Activated CD8-positive, alpha-beta memory T cell treated with anti-CD3 and anti-CD28 coated beads for 4 hours (primary cell): ENCODE data around the gene ACTG2.

Experiments used
- DNase-seq, 2 donors: peaks; one replicate each; pipeline ENCODE4 v3.0.0-alpha.2; 2020; ENCODE audit warnings: low read depth in 2 of 2

Gene ACTG2

DNA sequence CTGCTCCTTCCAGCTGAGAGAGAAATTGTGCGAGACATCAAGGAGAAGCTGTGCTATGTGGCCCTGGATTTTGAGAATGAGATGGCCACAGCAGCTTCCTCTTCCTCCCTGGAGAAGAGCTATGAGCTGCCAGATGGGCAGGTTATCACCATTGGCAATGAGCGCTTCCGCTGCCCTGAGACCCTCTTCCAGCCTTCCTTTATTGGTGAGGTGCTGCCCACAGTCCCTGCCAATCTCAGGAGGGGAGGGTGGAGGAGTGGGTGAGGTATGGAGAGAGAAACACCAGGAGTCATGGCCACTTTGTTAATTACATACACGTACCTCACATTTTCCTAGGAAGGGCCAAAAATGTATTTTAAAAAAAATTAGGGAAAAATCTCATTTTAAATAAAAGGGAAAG lies 21.9 kb downstream of the ACTG2 start:
- no peak for DNase-seq

DNA sequence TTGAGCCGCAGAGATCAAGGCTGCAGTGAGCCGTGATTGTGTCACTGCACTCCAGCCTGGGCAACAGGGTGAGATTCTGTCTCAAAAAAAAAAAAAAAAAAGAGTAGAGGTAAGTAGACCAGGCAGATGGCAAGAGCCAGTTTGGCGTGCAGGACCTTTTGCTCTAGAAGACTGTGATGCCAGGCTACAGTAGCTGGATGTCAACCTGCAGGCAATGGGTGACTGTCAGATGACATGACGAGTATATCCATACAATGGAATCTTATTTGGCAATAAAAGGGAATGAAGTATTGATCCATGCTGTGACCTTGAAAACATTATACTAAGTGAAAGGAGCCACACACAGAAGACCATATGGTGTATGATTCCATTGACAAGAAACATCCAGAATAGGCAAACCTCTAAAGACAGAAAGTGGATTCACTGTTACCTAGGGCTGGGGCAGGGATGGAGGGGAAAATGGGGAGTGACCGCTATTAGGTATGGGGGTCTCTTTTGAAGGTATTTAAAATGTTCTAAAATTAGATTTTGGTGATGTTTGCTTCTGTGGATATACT lies 22.7 kb downstream of the ACTG2 start:
- no peak for DNase-seq

DNA sequence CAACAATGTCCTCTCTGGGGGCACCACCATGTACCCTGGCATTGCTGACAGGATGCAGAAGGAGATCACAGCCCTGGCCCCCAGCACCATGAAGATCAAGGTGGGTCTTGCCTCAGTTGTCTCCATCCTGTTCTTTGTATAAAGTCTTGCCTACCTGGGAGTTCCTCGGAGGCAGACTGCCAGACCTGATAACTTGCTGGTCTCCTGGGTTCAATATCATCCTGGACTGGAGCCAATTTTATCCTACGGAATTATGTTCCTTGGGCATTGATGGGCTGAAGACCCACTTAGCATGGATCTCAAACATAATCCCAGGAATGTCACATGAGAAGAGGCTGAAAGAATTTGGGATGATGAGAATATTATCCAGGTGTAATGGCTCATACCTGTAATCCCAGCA lies 23.9 kb downstream of the ACTG2 start:
- DNase-seq, result no peak

DNA sequence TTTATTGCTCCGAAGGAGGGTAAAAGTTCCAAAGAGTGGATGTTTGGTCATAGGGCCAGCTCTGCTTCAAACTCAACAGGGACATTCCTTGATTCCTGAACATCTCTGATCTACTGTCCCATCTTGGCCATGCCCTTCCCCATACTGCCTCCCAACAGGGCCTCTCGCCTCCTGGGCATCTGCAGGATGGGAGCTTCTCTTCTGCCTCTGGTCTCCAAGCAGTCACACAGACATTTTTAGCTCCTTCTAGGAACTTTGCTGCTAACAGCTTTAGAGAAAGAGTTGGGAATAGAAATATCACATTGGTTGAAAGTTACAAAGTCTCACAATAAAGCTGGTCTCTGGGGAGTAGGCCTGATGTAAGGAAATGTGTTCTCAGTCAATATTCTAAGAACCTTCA lies 24.5 kb downstream of the ACTG2 start:
- DNase-seq, result no peak

DNA sequence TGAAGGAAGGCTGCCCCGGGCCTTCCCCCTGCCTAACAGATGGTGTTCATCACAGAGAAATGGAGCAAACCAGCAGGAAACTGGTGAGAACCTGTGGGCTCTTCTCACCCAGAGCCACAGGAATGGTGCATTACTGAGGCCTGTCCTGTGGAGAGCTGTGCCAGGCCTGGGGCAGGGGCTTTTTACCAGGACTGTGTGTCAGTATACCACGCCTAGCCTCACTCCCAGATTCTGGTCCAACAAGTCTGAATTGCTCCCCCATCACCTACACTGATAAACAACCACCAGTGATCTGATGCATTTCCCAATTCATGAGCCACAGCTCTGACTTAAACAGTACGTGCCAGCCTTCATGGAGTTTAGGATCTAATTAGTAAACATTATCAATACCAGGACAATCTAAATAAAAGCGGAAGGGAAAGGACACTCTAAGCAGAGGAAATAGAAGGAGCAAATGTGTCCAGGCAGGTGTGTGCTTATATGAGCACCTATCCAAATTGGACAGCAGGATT lies 24.9 kb downstream of the ACTG2 start:
- no peak for DNase-seq

DNA sequence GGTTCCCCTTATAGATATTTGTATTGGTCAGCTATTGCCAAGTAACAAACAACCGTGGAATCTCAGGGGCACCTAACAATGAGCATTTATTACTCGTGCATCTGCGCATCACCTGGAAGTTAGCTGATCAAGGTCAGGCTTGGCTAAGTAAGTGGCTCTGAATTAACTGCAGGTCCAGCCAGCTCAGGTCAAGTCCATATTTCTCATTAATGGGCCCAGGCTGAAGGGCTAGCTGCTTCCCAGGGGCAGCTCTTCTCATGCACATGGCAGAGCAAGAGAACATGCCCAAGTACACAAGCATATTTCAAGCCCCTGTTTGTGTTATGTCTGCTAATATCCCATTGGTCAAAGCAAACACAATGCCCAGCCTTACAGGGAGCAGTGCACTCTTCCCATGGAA lies 26.0 kb downstream of the ACTG2 start:
- no peak for DNase-seq

DNA sequence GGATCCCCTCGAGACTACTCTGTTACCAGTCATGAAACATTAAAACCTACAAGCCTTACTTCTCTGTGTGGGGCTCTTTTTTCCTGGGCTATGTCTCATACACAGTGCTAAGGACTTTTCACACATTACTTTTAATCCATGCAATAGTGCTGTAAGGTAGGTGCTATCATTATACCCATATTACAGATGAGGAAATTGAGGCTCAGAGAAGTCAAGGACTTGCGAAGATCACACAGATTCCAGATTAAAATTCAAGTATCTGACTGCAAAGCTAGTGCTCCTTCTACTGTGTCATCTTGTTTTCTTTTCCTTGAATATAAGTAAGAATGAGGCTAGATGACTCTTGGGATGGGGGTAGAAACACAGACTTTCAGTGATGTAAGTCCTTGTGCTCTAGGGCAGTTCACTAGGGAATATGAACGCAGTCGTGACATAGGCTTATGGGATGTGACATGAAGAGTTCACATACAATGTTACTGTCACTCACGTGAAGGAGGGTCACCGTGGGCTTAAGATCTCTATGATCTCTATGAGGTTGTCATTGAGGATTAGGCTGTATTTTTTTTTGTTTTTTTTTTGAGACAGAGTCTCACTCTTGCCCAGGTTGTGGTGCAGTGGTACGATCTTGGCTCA lies 26.9 kb downstream of the ACTG2 start:
- no peak for DNase-seq

DNA sequence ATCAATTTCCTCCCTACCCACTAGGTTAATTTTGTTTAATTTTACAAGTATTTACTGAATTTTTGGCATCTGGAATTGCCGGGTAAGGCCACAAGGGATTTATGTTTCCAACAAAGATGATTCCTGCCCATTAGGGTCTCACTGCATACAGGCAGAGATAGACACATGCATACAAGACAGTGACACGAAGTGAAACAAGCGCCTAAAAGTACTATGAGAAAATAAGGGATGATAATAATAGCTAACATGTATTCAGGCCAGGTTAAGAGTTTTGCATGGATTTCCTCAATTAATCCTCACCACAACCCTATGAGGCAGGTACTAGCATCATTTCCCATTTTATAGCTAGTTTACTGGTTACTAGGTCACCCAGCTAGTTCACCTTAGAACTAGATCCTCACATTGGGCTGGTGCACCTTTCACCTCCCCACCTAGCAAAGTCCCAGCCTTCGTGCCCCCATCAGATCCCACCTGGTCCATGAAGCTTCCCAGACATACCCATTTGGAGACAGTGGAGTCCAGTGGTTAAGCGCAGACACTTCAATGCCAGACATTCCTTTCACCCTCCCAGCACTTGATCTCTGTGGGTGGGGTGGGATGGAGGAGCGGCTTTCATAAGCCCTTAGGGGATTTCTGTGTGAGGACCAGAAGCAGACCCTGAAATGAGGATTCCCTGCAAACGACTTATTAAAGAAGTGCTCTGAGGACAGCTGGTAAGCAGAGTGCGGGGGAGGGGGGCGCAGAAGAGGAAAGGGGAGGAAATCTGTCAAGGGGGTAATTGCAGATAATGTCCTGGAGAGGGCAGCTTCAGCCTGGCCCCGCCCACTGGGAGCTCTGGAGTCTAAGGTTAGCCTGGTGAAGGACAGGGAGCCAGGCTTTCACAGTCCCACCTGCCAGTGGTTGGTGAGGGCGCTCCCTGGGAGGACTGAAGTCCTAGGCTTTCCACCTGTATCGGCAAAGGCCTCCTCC lies 28.1 kb downstream of the ACTG2 start:
- DNase-seq, result no peak

DNA sequence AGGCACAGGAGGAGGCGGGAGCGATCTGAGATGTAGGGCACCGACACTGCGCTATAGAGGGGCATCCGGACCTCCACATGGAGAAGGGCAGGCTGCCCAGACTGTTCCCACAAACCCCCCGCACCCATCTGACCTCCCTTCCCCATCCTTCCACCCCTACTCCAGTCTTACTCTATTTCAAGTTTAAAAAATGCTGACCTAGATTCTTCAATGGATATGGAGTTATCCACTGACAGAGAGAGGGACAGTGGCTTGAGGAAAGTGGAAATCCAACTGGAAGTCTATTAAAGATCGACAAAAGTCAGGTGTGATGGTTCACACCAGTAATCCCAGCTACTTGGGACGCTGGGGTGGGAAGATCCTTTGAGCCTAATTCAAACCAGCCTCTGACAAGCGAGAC lies 28.8 kb downstream of the ACTG2 start:
- DNase-seq, result no peak

DNA sequence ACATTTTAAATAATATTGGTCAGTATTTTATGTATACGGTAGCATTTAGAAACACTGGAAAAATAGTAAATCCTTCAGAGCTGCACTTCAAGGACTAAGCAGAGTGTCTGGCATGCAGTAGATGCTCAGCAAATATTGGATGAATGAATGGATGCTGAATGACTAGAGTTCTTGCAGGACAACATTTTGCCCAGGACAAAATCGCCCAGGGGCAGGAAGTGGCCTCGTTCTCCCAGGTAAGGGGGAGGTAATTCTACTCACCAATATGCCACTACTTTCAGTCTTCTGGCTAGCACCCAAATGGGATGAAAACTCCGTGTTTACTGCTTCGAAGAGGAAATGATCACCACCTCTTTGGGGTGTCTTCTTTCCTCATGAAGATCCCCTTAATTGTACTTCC lies 29.9 kb downstream of the ACTG2 start:
- DNase-seq, result no peak

DNA sequence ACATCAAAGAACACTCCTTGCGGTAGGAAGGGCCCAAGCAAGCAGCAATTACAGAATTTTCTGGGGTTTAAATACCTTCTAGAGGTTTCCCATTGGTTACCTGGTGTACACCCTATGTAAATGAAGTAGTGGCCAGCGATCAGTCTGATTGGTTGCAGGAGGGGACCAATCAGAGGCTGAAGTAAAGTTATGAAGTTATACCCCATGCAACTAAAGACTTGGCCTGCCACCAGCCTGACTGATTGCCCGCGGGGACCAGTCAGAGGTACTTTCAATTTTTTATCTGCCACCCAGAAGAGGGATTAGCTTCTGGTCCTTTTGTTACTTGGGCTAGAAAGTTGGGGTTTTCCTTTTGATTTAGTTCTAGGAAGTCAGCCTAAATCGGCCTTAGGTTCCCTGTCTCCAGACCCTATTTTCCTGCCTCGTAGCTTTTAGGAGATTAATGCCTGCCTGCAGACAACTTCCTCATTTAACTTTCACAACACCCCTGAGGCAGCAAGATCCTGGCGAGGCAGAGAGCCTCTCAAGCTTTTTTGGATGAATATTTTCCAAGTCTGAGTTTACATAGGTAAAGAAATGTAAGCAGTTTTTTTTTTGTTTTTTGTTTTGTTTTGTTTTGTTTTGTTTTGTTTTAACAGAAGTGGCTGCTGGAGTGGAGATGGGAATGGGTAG lies 32.4 kb downstream of the ACTG2 start:
- DNase-seq, result no peak

DNA sequence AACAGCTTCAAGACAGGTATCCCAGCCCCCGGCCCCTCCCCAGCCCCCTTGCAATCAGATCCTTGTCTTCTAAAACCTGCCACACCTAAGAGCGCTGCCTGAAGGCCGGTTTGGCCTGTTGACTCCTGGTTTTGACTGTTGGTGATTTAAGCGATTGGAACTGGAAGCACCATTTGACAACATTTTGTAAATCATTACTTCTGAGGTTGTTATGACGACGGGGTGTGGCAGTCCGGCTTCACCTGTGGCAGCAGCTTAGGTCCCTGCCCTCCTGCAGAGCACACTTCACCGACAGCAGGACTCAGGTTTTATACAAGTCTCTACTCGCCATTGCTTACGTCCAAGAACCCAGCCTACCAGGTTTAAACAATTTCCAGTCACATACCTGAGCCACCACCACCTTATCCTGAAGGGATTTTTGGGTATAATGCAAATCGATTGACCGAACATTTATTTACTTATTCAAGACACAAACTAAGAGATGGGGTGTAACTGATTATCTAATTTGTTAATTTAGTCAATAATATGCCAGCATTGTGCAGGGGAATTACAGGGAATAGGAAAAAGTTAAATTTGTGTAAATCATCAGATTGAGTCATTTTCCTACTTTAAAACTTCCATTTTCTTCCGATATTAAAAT lies 33.2 kb downstream of the ACTG2 start:
- DNase-seq, result no peak

DNA sequence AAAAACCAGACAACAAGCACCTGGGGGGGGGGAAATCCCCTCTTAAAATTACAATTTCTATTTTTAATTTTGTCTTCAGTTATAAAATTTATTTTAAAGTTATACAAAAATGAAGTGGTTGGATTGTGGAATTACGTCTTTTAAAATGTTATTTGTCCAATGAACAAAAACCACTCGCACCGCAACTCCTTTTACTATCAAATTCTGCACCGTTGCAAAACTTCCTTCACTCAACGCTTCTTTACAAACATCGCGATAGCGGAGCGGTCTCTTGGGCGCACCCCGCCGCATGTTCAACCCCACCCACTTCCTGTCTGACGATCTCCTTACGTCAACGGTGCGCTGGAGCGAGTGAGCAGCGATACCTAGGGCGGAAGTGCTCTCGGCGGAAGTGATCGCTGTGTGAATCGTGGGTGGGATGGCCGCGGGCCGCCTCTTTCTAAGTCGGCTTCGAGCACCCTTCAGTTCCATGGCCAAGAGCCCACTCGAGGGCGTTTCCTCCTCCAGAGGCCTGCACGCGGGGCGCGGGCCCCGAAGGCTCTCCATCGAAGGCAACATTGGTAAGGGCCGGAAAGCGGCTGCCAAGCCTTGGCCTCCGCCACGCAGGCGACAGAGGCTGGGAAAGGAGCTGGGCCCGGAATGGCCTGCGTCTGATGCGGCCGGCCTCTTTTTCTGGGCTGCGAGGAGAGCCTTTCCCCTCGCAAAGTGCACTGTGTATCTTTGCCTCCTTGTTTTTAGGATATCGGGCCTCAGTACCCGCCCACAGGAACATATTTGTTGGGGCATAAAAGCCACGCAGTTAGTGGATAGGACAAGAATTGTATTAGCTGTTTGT lies 33.9 kb downstream of the ACTG2 start, which contains the start of gene DGUOK:
DGUOK (plus strand) TSS at position 388 of the 835 bp plus-strand sequence; CDS start at position 419, 31 bp downstream.
- peak; percentile 96 to 97 for DNase-seq

DNA sequence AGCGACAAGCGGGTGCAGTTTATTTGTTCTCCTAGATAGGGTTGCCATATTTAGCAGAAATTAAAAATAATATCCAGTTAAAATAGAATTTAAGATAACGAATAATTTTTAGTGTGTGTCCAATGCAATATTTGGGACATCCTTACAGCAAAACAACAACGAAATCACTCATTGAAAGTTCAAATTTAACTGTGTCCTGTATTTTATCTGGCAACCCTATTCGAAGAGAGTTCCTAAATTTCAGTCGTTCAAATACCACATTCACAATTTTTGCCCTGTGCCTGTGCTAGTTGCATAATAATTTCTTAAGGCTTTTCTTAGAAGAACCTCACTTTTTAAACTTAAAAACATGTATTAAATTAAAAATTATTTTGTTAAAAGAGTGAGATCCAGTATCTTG lies 34.5 kb downstream of the ACTG2 start:
- no peak for DNase-seq

DNA sequence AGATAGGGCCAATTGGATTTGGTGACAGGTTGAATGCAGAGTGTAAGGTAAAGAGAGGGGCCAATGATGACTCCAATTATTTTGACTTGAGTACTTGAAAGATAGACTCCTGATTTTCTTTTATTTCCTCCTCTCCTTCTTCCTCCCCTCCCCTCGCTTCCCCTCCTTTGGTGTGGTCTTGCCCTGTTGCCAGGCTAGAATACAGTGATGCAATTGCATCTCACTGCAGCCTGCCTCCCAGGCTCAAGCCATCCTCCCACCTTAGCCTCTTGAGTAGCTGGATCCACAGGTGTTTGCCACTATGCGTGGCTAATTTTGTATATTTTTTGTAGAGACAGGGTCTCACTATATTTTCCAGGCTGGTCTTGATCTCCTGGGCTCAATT lies 36.1 kb downstream of the ACTG2 start:
- no peak for DNase-seq

DNA sequence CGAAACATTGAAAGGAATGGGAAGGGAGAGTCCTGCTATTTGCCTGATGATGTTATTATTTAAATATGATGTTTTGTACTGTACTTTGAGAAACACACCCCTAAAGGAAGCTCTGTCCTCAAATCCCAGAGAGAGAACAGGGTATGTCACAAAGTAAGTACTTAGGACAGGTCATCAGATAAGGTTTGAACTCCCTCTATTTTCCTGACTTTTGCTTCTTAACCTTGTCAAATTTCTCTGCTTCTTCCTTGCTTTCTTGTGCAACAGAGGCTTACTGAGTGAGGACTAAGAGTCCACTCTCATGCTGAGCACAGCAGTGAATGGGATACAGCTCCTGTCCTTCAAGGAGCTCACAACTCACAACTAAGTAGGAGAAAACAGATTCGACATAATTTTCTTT lies 37.6 kb downstream of the ACTG2 start:
- DNase-seq, result no peak

DNA sequence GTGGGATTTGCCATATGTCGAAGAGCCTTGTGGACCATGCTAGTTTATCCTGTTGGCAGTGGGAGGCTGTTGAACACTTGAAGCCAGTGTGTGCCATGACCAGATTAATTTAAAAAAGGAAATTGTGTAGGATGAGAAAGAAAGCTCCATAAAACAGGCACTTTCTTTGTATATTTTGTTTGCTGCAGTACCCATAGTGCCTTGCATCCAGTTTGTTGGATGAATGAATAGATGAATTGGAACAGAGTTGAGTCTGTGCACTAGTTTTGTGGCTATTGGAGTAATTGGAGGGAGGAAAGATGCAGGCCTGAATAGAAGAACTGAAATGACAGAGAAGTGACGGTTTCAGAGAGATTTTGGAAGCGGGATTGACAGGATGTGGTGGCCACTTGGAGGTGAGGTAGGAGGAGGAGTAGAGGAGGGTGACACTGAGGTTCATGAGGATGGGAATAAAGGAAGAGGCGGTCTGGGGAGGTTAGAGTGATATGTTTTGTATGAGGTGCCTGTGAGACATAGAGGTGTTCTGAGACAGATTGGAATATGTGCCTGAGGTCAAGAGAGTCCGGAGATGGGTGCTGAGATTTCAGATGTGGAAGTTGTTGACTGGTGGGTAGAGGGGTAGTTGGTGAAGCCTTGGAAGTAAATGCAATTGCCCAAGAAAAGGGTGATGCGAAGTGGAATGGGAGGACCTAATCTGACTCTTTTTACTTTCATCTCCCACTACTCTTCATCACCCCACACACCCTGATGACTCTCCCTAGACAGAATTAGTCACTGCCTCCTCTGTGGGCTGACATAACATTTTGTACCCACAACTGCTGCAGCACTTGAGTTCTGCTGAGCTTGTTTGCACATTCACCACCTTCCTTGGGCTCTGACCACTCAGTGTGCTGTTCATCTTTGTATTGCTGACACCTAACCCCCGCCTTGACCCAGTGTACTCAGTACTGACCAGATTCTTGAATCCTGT lies 39.0 kb downstream of the ACTG2 start:
- DNase-seq, result peak; percentile 20 to 35

DNA sequence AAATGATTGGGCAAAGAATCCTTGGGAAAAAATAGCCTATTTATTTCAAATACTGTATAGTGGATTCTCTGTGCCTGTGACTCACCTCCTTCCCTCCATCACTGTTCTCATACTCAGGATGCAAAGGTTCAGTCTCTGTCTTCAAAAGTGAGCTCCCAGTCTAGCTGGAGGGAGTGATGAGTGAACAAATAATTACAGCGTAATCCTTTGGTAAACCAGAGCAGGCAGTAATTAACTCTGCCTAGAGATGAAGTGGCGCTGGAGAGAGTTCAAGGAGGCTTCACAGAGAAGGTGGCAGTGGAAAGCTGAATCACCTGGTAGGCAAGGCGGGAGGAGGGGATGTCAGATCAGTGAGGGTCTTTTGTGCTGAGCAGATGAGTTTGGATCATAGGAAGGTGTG lies 40.4 kb downstream of the ACTG2 start:
- DNase-seq, result no peak

DNA sequence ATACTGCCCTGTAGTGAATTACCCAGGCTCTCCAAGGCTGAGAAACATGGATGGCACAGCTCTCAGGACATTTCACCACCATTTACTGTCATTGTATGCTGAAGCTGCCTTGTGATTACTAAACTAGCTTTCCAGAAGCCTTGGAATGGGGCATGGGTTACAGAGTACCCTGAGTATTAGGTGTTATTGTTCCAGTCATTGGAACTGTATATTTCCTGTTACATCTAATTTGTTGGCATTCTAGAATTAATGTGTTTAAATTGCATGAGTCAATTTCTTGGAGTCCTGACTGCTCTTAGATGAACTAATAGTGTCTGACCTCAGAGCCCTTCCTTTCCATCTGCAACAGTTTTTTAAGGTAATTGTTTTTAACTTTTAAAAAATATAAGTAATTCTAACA lies 42.8 kb downstream of the ACTG2 start:
- DNase-seq, result no peak
